HEK293T (cell line): ENCODE results near the gene NDUFS4.
"Not testable (repeated sequence)": the region's sequence is repeated elsewhere in the genome, so short reads cannot be mapped to it uniquely, and the experiment has no call there.

ENCODE experiments used
- CTCF ChIA-PET: fragments of 350-600 bp; formaldehyde crosslinking; extraction: SDS; loops from one replicate; lab custom pipeline; 2021; ENCODE audit warnings: antibody characterized with exemption, inconsistent platforms; lab: Yijun Ruan, JAX
- POLR2A ChIA-PET: fragments of 350-600 bp; formaldehyde crosslinking; extraction: SDS; loops from one replicate; lab custom pipeline; 2020; ENCODE audit warnings: antibody characterized with exemption, inconsistent platforms; lab: Yijun Ruan, JAX
- DNase-seq: peaks from one replicate; pipeline ENCODE4 v3.0.0; 2012; ENCODE audit warnings: mixed read lengths; ENCODE audit errors: extremely low spot score
- ARNT ChIP-seq: fragments of 450-650 bp; IDR thresholded peaks from 2 replicates; pipeline ENCODE4 v1.6.1; 2017; ENCODE audit warnings: mild to moderate bottlenecking
- BHLHE40 ChIP-seq: fragments of 450-650 bp; IDR thresholded peaks from 2 replicates; pipeline ENCODE4 v1.6.1; 2016; ENCODE audit warnings: mild to moderate bottlenecking, moderate library complexity, borderline replicate concordance
- CTBP1 ChIP-seq: fragments of 450-650 bp; IDR thresholded peaks from 2 replicates; pipeline ENCODE4 v1.6.1; 2016; ENCODE audit warnings: borderline replicate concordance
- ELF4 ChIP-seq: fragments of 450-650 bp; IDR thresholded peaks from 2 replicates; pipeline ENCODE4 v1.6.1; 2017; ENCODE audit warnings: antibody characterized with exemption
- FOXA1 ChIP-seq: fragments of 450-650 bp; IDR thresholded peaks from 2 replicates; pipeline ENCODE4 v1.6.1; 2016; ENCODE audit warnings: mild to moderate bottlenecking
- FOXK2 ChIP-seq: fragments of 450-650 bp; IDR thresholded peaks from 2 replicates; pipeline ENCODE4 v1.6.1; 2016; ENCODE audit warnings: mild to moderate bottlenecking
- FOXM1 ChIP-seq: fragments of 450-650 bp; IDR thresholded peaks from 2 replicates; pipeline ENCODE4 v1.6.1; 2017; ENCODE audit warnings: mild to moderate bottlenecking, borderline replicate concordance
- HDGF ChIP-seq: fragments of 450-650 bp; IDR thresholded peaks from 2 replicates; pipeline ENCODE4 v1.6.1; 2017; ENCODE audit warnings: antibody characterized with exemption, borderline replicate concordance
- L3MBTL2 ChIP-seq: fragments of 450-650 bp; conservative IDR thresholded peaks from 2 replicates; pipeline ENCODE4 v1.6.1; 2016; ENCODE audit warnings: mild to moderate bottlenecking
- LEF1 ChIP-seq: fragments of 450-650 bp; IDR thresholded peaks from 2 replicates; pipeline ENCODE4 v1.6.1; 2017; ENCODE audit warnings: mild to moderate bottlenecking, borderline replicate concordance
- NFRKB ChIP-seq: fragments of 450-650 bp; IDR thresholded peaks from 2 replicates; pipeline ENCODE4 v1.6.1; 2016; ENCODE audit warnings: mild to moderate bottlenecking, moderate library complexity
- PKNOX1 ChIP-seq: fragments of 450-650 bp; IDR thresholded peaks from 2 replicates; pipeline ENCODE4 v1.6.1; 2016
- SP1 ChIP-seq: fragments of 450-650 bp; IDR thresholded peaks from 2 replicates; pipeline ENCODE4 v1.6.1; 2017
- SUZ12 ChIP-seq: fragments of 450-650 bp; IDR thresholded peaks from 2 replicates; pipeline ENCODE4 v1.6.1; 2016; ENCODE audit warnings: mild to moderate bottlenecking
- TARDBP ChIP-seq: fragments of 450-650 bp; IDR thresholded peaks from 2 replicates; pipeline ENCODE4 v1.6.1; 2016
- ZNF384 ChIP-seq: fragments of 450-650 bp; IDR thresholded peaks from 2 replicates; pipeline ENCODE4 v1.6.1; 2016

Gene NDUFS4

GRCh38 chr5:53604309-53604708 lies 43.9 kb downstream of the NDUFS4 start:
- ChIA-PET POLR2A (no interaction called here), CTCF (no interaction called here)
- DNase-seq: no peak
- no peak for TF ChIP-seq ARNT
- no peak for TF ChIP-seq ZNF384
- no peak for TF ChIP-seq FOXK2
- TF ChIP-seq L3MBTL2: no peak
- no peak for TF ChIP-seq FOXM1
- no peak for TF ChIP-seq SP1
- no peak for TF ChIP-seq NFRKB
- TF ChIP-seq TARDBP: no peak
- no peak for TF ChIP-seq PKNOX1
- TF ChIP-seq LEF1: no peak

GRCh38 chr5:53607886-53608285 lies 47.4 kb downstream of the NDUFS4 start:
- POLR2A ChIA-PET: no interaction called here
- TF ChIP-seq NFRKB (no peak), TARDBP (no peak), PKNOX1 (no peak), SP1 (no peak), FOXK2 (no peak), ARNT (no peak), HDGF (no peak), ZNF384 (no peak), FOXM1 (no peak), L3MBTL2 (no peak), FOXA1 (no peak), CTBP1 (no peak), LEF1 (no peak), SUZ12 (no peak), ELF4 (no peak), BHLHE40 (no peak)
- CTCF ChIA-PET: no interaction called here
- DNase-seq: no peak

- CTCF ChIA-PET: not testable (repeated sequence)
These were observed 48.5 kb downstream of the NDUFS4 start for GRCh38 chr5:53608897-53609296.

GRCh38 chr5:53613061-53613460 lies 52.6 kb downstream of the NDUFS4 start:
- POLR2A ChIA-PET: no interaction called here
- DNase-seq: no peak
- TF ChIP-seq ARNT: no peak
- TF ChIP-seq ELF4: no peak
- no peak for TF ChIP-seq FOXM1
- TF ChIP-seq L3MBTL2: no peak
- no peak for TF ChIP-seq BHLHE40
- no peak for TF ChIP-seq LEF1
- CTCF ChIA-PET: no interaction called here

More at GRCh38 chr5:53608897-53609296, 48.5 kb downstream of the NDUFS4 start:
- DNase-seq, POLR2A ChIA-PET: not testable (repeated sequence)

- POLR2A ChIA-PET: no interaction called here
- DNase-seq: no peak
- TF ChIP-seq TARDBP (no peak), NFRKB (no peak), HDGF (no peak), FOXK2 (no peak), CTBP1 (no peak), LEF1 (no peak), FOXM1 (no peak), L3MBTL2 (no peak), ELF4 (no peak)
- CTCF ChIA-PET: no interaction called here
These were observed 53.1 kb downstream of the NDUFS4 start for GRCh38 chr5:53613536-53613935.

GRCh38 chr5:53614376-53614885 lies 54.0 kb downstream of the NDUFS4 start:
- no peak for DNase-seq
- TF ChIP-seq FOXA1 (no peak), ELF4 (no peak)
- ChIA-PET POLR2A (no interaction called here), CTCF (no interaction called here)

- POLR2A ChIA-PET: no interaction called here
- TF ChIP-seq FOXK2: no peak
- no peak for TF ChIP-seq NFRKB
- TF ChIP-seq L3MBTL2: no peak
- TF ChIP-seq TARDBP: no peak
- no peak for TF ChIP-seq FOXA1
- no peak for TF ChIP-seq CTBP1
- TF ChIP-seq HDGF: no peak
- no peak for TF ChIP-seq SUZ12
- TF ChIP-seq BHLHE40: no peak
- no peak for TF ChIP-seq LEF1
- no peak for TF ChIP-seq SP1
- CTCF ChIA-PET: no interaction called here
- DNase-seq: no peak
These were observed 56.6 kb downstream of the NDUFS4 start for GRCh38 chr5:53616939-53617549.

- ChIA-PET POLR2A (no interaction called here), CTCF (no interaction called here)
- TF ChIP-seq ELF4 (no peak), TARDBP (no peak), PKNOX1 (no peak), FOXM1 (no peak), ARNT (no peak), NFRKB (no peak), FOXK2 (no peak), BHLHE40 (no peak), ZNF384 (no peak), SP1 (no peak), CTBP1 (no peak), HDGF (no peak), FOXA1 (no peak), LEF1 (no peak), SUZ12 (no peak), L3MBTL2 (no peak)
- DNase-seq: no peak
These were observed 70.8 kb downstream of the NDUFS4 start for GRCh38 chr5:53631251-53631650.
